ENCODE results near the gene CFTR.
A peak's percentile ranks its signal among the peaks of the same experiment; 100 is the strongest.
"Not testable (repeated sequence)": the region's sequence is repeated elsewhere in the genome, so short reads cannot be mapped to it uniquely, and the experiment has no call there.

CFTR gene

GRCh38 chr7:117458977-117459583 lies 20.7 kb upstream of the CFTR start:
- DNase-seq (ENCODE audit: low read depth) = no peak
- TF ChIP-seq CTCF (conservative IDR thresholded peaks at IDR 0.05; ENCODE audit: low read depth, low read length) = peak; percentile 61
- no peak overlapping the region for H3K4me3 ChIP-seq (ENCODE audit: low read length)

- TF ChIP-seq CTCF (conservative IDR thresholded peaks at IDR 0.05; ENCODE audit: low read depth, low read length) = no peak
- no peak for DNase-seq (ENCODE audit: low read depth)
- no peak overlapping the region for H3K4me3 ChIP-seq (ENCODE audit: low read length)
Observed at GRCh38 chr7:117459735-117460134, 20.1 kb upstream of the CFTR start.

GRCh38 chr7:117460815-117461214 lies 19.0 kb upstream of the CFTR start:
- DNase-seq (ENCODE audit: low read depth); H3K4me3 ChIP-seq (ENCODE audit: low read length): not testable (repeated sequence)

GRCh38 chr7:117468174-117468573 lies 11.7 kb upstream of the CFTR start:
- no peak overlapping the region for H3K4me3 ChIP-seq (ENCODE audit: low read length)
- DNase-seq (ENCODE audit: low read depth) = no peak
- no peak for TF ChIP-seq CTCF (conservative IDR thresholded peaks at IDR 0.05; ENCODE audit: low read depth, low read length)

GRCh38 chr7:117470777-117471176 lies 9.0 kb upstream of the CFTR start:
- no peak for TF ChIP-seq CTCF (conservative IDR thresholded peaks at IDR 0.05; ENCODE audit: low read depth, low read length)
- DNase-seq (ENCODE audit: low read depth) = no peak
- no peak overlapping the region for H3K4me3 ChIP-seq (ENCODE audit: low read length)

- no peak for DNase-seq (ENCODE audit: low read depth)
- no peak overlapping the region for H3K4me3 ChIP-seq (ENCODE audit: low read length)
- TF ChIP-seq CTCF (conservative IDR thresholded peaks at IDR 0.05; ENCODE audit: low read depth, low read length) = no peak
Observed at GRCh38 chr7:117472335-117472734, 7.5 kb upstream of the CFTR start.

- TF ChIP-seq CTCF (conservative IDR thresholded peaks at IDR 0.05; ENCODE audit: low read depth, low read length) = no peak
- H3K4me3 ChIP-seq (ENCODE audit: low read length) = no peak overlapping the region
- DNase-seq (ENCODE audit: low read depth) = no peak
Observed at GRCh38 chr7:117476557-117477215, 3.1 kb upstream of the CFTR start.

All from retinal pigment epithelial cell (primary cell).